ENCODE measurements around the gene SLC8A1. TPM values are rescaled to one million over a fixed set of nuclear protein-coding genes. Genes with fewer than 3 reads are reported as not detected.

Gene SLC8A1
- total and polyA plus RNA-seq, 2 donors (not counting 1 experiment from before 2014, with no cell fraction given): 0.07 to 0.20 TPM

GRCh38 chr2:40201425-40201824, 250.5 kb downstream of the SLC8A1 start:
- ATAC-seq (ENCODE audit: low read depth) (no peak), DNase-seq (no peak)
- Histone ChIP-seq H3K79me2 (ENCODE audit: control insufficient read depth, insufficient read depth, low read length) (no peaks in the 10 kb centered on the region), H3K4me2 (replicated peaks; ENCODE audit: low read depth, low read length, poor library complexity, severe bottlenecking) (no peak overlapping the region), H3K4me1 (ENCODE audit: control insufficient read depth in 2 of 2, insufficient read depth in 2 of 2, low read length in 2 of 2) (no peaks in the 10 kb centered on the region), H3K36me3 (replicated peaks in 1 of 2; ENCODE audit: control extremely low read depth in 1 of 2, control insufficient read depth in 1 of 2, extremely low read depth in 1 of 2, insufficient read depth in 2 of 2, low read length in 1 of 2) (no peaks in the 10 kb centered on the region), H3K9me3 (ENCODE audit: control extremely low read depth in 1 of 3, control insufficient read depth in 2 of 3, insufficient read depth in 1 of 3, low read length in 2 of 3) (no peaks in the 10 kb centered on the region), H3K27me3 (replicated peaks in 1 of 4; ENCODE audit: control extremely low read depth in 1 of 4, control insufficient read depth in 3 of 4, insufficient read depth in 4 of 4, low read length in 3 of 4) (no peaks in the 10 kb centered on the region), H2AFZ (ENCODE audit: insufficient read depth, low read depth, low read length, poor library complexity, severe bottlenecking) (no peak overlapping the region), H3K27ac (ENCODE audit: low read length in 2 of 2) (no peak overlapping the region), H3K9ac (ENCODE audit: low read length) (no peak overlapping the region), H4K20me1 (ENCODE audit: control insufficient read depth, insufficient read depth, low read length, poor library complexity, severe bottlenecking) (no peaks in the 10 kb centered on the region), H3K4me3 (ENCODE audit: control extremely low read depth in 1 of 5, extremely low read depth in 1 of 5, insufficient read depth in 1 of 5, low read depth in 2 of 5, low read length in 4 of 5) (no peak overlapping the region)
- H3K9me3 Mint-ChIP-seq (ENCODE audit: insufficient read depth): no peaks in the 10 kb centered on the region
- H3K27me3 Mint-ChIP-seq: no peaks in the 10 kb centered on the region
- intact Hi-C loops (cut with micrococcal nuclease): no loop called here
- no peak overlapping the region for H3K4me3 Mint-ChIP-seq
- TF ChIP-seq EZH2 (IDR thresholded peaks at IDR 0.05; ENCODE audit: borderline replicate concordance, insufficient read depth, low read depth, low read length, poor library complexity, severe bottlenecking): no peak
- TF ChIP-seq CTCF (IDR thresholded peaks at IDR 0.05): no peak
- CTCF ChIA-PET: no interaction called here
- H3K27ac Mint-ChIP-seq: no peak overlapping the region
- POLR2A ChIA-PET: no interaction called here
- no peaks in the 10 kb centered on the region for H3K4me1 Mint-ChIP-seq

- ChIA-PET POLR2A (no interaction called here), CTCF (no interaction called here)
- no peak overlapping the region for H2AFZ ChIP-seq (ENCODE audit: insufficient read depth, low read depth, low read length, poor library complexity, severe bottlenecking)
- ATAC-seq (ENCODE audit: low read depth): no peak
- no peak overlapping the region for H3K9ac ChIP-seq (ENCODE audit: low read length)
- H3K9me3 ChIP-seq (ENCODE audit: control extremely low read depth in 1 of 3, control insufficient read depth in 2 of 3, insufficient read depth in 1 of 3, low read length in 2 of 3): no peaks in the 10 kb centered on the region
- no peaks in the 10 kb centered on the region for H3K9me3 Mint-ChIP-seq (ENCODE audit: insufficient read depth)
- no peak overlapping the region for H3K27ac ChIP-seq (ENCODE audit: low read length in 2 of 2)
- H3K4me1 ChIP-seq (ENCODE audit: control insufficient read depth in 2 of 2, insufficient read depth in 2 of 2, low read length in 2 of 2): no peaks in the 10 kb centered on the region
- H3K79me2 ChIP-seq (ENCODE audit: control insufficient read depth, insufficient read depth, low read length): no peaks in the 10 kb centered on the region
- H3K4me3 Mint-ChIP-seq: no peak overlapping the region
- intact Hi-C loops (cut with micrococcal nuclease): no loop called here
- H3K27me3 Mint-ChIP-seq: no peaks in the 10 kb centered on the region
- H4K20me1 ChIP-seq (ENCODE audit: control insufficient read depth, insufficient read depth, low read length, poor library complexity, severe bottlenecking): no peaks in the 10 kb centered on the region
- TF ChIP-seq EZH2 (IDR thresholded peaks at IDR 0.05; ENCODE audit: borderline replicate concordance, insufficient read depth, low read depth, low read length, poor library complexity, severe bottlenecking): no peak
- no peak for TF ChIP-seq CTCF (IDR thresholded peaks at IDR 0.05)
- DNase-seq: no peak
- no peak overlapping the region for H3K4me3 ChIP-seq (ENCODE audit: control extremely low read depth in 1 of 5, extremely low read depth in 1 of 5, insufficient read depth in 1 of 5, low read depth in 2 of 5, low read length in 4 of 5)
- no CpG with 5 or more reads among the region's 2 CpGs for WGBS (ENCODE audit: insufficient coverage)
- no peaks in the 10 kb centered on the region for H3K4me1 Mint-ChIP-seq
- H3K27ac Mint-ChIP-seq: no peak overlapping the region
- H3K36me3 ChIP-seq (replicated peaks in 1 of 2; ENCODE audit: control extremely low read depth in 1 of 2, control insufficient read depth in 1 of 2, extremely low read depth in 1 of 2, insufficient read depth in 2 of 2, low read length in 1 of 2): no peaks in the 10 kb centered on the region
- H3K4me2 ChIP-seq (replicated peaks; ENCODE audit: low read depth, low read length, poor library complexity, severe bottlenecking): no peak overlapping the region
- no peaks in the 10 kb centered on the region for H3K27me3 ChIP-seq (replicated peaks in 1 of 4; ENCODE audit: control extremely low read depth in 1 of 4, control insufficient read depth in 3 of 4, insufficient read depth in 4 of 4, low read length in 3 of 4)
Observed at GRCh38 chr2:40200366-40200915, 251.4 kb downstream of the SLC8A1 start.

Measured in B cell (primary cell).